HL-60/S4 treated with phorbol 12-myristate 13-acetate at 8.2 ng/mL for 4 days and 3 days (cell line): ENCODE data around the gene PANK1.

Experiments
- in situ Hi-C: fragments of 300-500 bp; cut with MboI; formaldehyde crosslinking; loops from 2 replicates; pipeline ENCODE4 v1.15.0; 2022; ENCODE audit warnings: low sequenced_read_pairs

The PANK1 gene

GRCh38 chr10:89540420-89540949, 104.6 kb downstream of the PANK1 start:
- in situ Hi-C loops: no loop called here

- in situ Hi-C loops: no loop called here
Measured at GRCh38 chr10:89537364-89537763, 107.7 kb downstream of the PANK1 start.

- in situ Hi-C loops: no loop called here
Measured at GRCh38 chr10:89536013-89536354, 109.1 kb downstream of the PANK1 start.

GRCh38 chr10:89535171-89536012, 109.7 kb downstream of the PANK1 start, which contains the start of gene SLC16A12:
Gene SLC16A12, minus strand, starts transcription at chr10:89535594. Its CDS starts 73,016 bp downstream, at chr10:89462578.
- in situ Hi-C loops: no loop called here

- in situ Hi-C loops: no loop called here
Measured at GRCh38 chr10:89534826-89535166, 110.2 kb downstream of the PANK1 start.
